ENCODE data around the gene MT1B. TPM values are rescaled to one million over a fixed set of nuclear protein-coding genes. Genes with fewer than 3 reads are reported as not detected.

The MT1B gene
- total and polyA plus RNA-seq, 9 of the 15 experiments (the other 6 are each of a cell fraction or from before 2014, with no cell fraction given), result not detected

DNA sequence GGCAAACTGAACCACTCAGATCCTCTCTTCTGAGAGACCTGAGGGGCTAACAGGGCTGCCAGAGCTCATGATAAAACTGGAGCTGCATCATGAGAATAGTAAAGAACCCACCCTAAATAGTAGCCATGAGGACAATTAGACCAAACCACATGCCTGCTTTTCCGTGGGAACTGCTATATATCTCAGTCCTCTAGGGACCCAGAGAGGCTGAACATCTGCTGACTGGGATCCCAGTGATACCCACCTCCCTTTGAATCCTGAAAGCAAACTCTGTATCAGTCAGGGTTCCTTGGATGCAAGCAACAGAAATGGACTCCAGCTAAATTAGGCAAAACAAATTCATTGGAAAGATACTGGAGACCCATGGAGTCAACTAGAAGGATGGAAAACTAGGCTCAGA lies 37.1 kb downstream of the MT1B start (continued):
- TF ChIP-seq TCF7L2 (IDR thresholded peaks at IDR 0.05; ENCODE audit: low read depth, low read length), result no peak

DNA sequence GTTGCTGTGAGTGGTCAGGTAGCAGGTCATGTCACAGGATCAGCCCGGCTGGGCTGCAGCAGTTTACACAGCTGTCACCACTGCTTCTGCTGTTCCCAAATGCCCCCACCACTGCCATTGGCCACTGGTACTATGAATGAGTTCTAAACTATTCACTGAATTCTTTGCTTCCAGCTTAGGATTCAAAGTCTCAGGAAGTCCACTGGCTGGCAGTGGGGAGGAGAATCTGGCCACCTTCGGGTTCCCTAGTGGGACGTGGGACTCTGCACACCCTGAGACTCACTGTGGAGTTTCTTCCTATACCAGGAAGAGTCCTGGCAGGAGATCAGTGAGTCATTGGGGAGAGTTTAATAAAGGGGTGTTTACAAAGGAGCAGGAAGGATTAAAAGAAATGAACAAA lies 37.5 kb downstream of the MT1B start:
- FAIRE-seq, result no peak
- TF ChIP-seq CREBBP (IDR thresholded peaks at IDR 0.05; ENCODE audit: low read depth, low read length) (no peak), MECOM (CRISPR knock-in tag; IDR thresholded peaks at IDR 0.05) (no peak), MYBL2 (IDR thresholded peaks at IDR 0.05; ENCODE audit: low read depth) (no peak), MYBL2 (CRISPR knock-in tag; IDR thresholded peaks at IDR 0.05; ENCODE audit: borderline replicate concordance) (no peak), NBN (IDR thresholded peaks at IDR 0.05; ENCODE audit: low read depth) (no peak), SREBF1 (IDR thresholded peaks at IDR 0.05; ENCODE audit: borderline replicate concordance, low read depth, low read length) (no peak), ZFX (CRISPR knock-in tag; IDR thresholded peaks at IDR 0.05) (no peak), HMGN3 (IDR thresholded peaks at IDR 0.05; ENCODE audit: borderline replicate concordance, extremely low read depth, insufficient read length, low read depth, low read length) (no peak), ZNF583 (CRISPR knock-in tag; IDR thresholded peaks at IDR 0.05) (no peak), EP400 (IDR thresholded peaks at IDR 0.05) (no peak)
- TF ChIP-seq, protein P1, sequence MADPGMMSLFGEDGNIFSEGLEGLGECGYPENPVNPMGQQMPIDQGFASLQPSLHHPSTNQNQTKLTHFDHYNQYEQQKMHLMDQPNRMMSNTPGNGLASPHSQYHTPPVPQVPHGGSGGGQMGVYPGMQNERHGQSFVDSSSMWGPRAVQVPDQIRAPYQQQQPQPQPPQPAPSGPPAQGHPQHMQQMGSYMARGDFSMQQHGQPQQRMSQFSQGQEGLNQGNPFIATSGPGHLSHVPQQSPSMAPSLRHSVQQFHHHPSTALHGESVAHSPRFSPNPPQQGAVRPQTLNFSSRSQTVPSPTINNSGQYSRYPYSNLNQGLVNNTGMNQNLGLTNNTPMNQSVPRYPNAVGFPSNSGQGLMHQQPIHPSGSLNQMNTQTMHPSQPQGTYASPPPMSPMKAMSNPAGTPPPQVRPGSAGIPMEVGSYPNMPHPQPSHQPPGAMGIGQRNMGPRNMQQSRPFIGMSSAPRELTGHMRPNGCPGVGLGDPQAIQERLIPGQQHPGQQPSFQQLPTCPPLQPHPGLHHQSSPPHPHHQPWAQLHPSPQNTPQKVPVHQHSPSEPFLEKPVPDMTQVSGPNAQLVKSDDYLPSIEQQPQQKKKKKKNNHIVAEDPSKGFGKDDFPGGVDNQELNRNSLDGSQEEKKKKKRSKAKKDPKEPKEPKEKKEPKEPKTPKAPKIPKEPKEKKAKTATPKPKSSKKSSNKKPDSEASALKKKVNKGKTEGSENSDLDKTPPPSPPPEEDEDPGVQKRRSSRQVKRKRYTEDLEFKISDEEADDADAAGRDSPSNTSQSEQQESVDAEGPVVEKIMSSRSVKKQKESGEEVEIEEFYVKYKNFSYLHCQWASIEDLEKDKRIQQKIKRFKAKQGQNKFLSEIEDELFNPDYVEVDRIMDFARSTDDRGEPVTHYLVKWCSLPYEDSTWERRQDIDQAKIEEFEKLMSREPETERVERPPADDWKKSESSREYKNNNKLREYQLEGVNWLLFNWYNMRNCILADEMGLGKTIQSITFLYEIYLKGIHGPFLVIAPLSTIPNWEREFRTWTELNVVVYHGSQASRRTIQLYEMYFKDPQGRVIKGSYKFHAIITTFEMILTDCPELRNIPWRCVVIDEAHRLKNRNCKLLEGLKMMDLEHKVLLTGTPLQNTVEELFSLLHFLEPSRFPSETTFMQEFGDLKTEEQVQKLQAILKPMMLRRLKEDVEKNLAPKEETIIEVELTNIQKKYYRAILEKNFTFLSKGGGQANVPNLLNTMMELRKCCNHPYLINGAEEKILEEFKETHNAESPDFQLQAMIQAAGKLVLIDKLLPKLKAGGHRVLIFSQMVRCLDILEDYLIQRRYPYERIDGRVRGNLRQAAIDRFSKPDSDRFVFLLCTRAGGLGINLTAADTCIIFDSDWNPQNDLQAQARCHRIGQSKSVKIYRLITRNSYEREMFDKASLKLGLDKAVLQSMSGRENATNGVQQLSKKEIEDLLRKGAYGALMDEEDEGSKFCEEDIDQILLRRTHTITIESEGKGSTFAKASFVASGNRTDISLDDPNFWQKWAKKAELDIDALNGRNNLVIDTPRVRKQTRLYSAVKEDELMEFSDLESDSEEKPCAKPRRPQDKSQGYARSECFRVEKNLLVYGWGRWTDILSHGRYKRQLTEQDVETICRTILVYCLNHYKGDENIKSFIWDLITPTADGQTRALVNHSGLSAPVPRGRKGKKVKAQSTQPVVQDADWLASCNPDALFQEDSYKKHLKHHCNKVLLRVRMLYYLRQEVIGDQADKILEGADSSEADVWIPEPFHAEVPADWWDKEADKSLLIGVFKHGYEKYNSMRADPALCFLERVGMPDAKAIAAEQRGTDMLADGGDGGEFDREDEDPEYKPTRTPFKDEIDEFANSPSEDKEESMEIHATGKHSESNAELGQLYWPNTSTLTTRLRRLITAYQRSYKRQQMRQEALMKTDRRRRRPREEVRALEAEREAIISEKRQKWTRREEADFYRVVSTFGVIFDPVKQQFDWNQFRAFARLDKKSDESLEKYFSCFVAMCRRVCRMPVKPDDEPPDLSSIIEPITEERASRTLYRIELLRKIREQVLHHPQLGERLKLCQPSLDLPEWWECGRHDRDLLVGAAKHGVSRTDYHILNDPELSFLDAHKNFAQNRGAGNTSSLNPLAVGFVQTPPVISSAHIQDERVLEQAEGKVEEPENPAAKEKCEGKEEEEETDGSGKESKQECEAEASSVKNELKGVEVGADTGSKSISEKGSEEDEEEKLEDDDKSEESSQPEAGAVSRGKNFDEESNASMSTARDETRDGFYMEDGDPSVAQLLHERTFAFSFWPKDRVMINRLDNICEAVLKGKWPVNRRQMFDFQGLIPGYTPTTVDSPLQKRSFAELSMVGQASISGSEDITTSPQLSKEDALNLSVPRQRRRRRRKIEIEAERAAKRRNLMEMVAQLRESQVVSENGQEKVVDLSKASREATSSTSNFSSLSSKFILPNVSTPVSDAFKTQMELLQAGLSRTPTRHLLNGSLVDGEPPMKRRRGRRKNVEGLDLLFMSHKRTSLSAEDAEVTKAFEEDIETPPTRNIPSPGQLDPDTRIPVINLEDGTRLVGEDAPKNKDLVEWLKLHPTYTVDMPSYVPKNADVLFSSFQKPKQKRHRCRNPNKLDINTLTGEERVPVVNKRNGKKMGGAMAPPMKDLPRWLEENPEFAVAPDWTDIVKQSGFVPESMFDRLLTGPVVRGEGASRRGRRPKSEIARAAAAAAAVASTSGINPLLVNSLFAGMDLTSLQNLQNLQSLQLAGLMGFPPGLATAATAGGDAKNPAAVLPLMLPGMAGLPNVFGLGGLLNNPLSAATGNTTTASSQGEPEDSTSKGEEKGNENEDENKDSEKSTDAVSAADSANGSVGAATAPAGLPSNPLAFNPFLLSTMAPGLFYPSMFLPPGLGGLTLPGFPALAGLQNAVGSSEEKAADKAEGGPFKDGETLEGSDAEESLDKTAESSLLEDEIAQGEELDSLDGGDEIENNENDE (IDR thresholded peaks at IDR 0.05; ENCODE audit: low read depth, low read length), result no peak

More for the DNA sequence above, 37.5 kb downstream of the MT1B start:
- no peaks in the 10 kb centered on the region for H3K79me2 ChIP-seq (ENCODE audit: control insufficient read depth, insufficient read depth, low read length)
- no peak overlapping the region for H3K4me2 ChIP-seq (ENCODE audit: insufficient read depth, low read length)
- H4K20me1 ChIP-seq (replicated peaks; ENCODE audit: control insufficient read depth, insufficient read depth, low read length), result no peaks in the 10 kb centered on the region
- H3K4me1 ChIP-seq (replicated peaks in 1 of 2; ENCODE audit: control insufficient read depth in 2 of 2, insufficient read depth in 2 of 2, low read length in 2 of 2), result no peaks in the 10 kb centered on the region; a peak in 1 of 5 replicates
- no peaks in the 10 kb centered on the region for H3K36me3 ChIP-seq (ENCODE audit: control insufficient read depth, insufficient read depth, low read length)
- H3K9me1 ChIP-seq (ENCODE audit: control insufficient read depth, insufficient read depth, low read length), result no peaks in the 10 kb centered on the region
- H3K27me3 ChIP-seq (ENCODE audit: control insufficient read depth in 2 of 2, insufficient read depth in 2 of 2, low read length in 2 of 2), result peaks cover 7 to 36% of the 10 kb centered on the region in 2 experiments; a peak in 4 of 5 replicates
- H2AFZ ChIP-seq (ENCODE audit: low read depth, low read length), result no peak overlapping the region
- H3K9ac ChIP-seq (ENCODE audit: insufficient read depth in 1 of 2, low read depth in 2 of 2, low read length in 2 of 2), result no peak overlapping the region
- no peaks in the 10 kb centered on the region for H3K9me3 ChIP-seq (replicated peaks; ENCODE audit: control insufficient read depth, insufficient read depth, low read depth, low read length)
- ChIA-PET POLR2A (interaction anchor here (1.0 kb wide), 1 partner anchor 78 kb away, joined by 3 read pairs; no protein-coding TSS in a partner anchor), CTCF (ENCODE audit: low intra/inter-chr PET ratio) (no interaction called here)
- DNase-seq (ENCODE audit: extremely low read depth in 1 of 4, low spot score in 3 of 4) (no peak), ATAC-seq (no peak)
- in situ Hi-C loops (cut with MboI) (no loop called here), intact Hi-C loops (cut with micrococcal nuclease) (no loop called here)
- H3K4me3 ChIP-seq, result no peak overlapping the region
- WGBS (ENCODE audit: insufficient coverage, low coverage, missing lambda C conversion rate), result 0% methylated on average over 3 of the region's 3 CpGs
- no TSS peak for BruUV-seq (replicated peaks)
- no peak overlapping the region for H3K27ac ChIP-seq (ENCODE audit: extremely low read depth, low read depth, low read length)
